SK-N-DZ (cell line): ENCODE measurements around the gene GON7. TPM values are rescaled to one million over a fixed set of nuclear protein-coding genes. Genes with fewer than 3 reads are reported as not detected.
"Not testable (repeated sequence)": the region's sequence is repeated elsewhere in the genome, so short reads cannot be mapped to it uniquely, and the experiment has no call there.

Experiments
- DNase-seq: peaks from one replicate; pipeline ENCODE4 v3.0.0-alpha.2; 2015; ENCODE audit warnings: low spot score
- polyA plus RNA-seq, 2 experiments: library from polyadenylated mRNA; depleted of rRNA; stranded (reverse); fragments of >200 nt; gene quantifications; 2 replicates each; pipeline ENCODE4 v1.2.3, GENCODE V29; 2014

Gene GON7, protein sequence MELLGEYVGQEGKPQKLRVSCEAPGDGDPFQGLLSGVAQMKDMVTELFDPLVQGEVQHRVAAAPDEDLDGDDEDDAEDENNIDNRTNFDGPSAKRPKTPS
- polyA plus RNA-seq (2014; cell fraction: cytosol; rRNA removed): 17.3 and 21.4 TPM in 2 replicates
- polyA plus RNA-seq (2014; cell fraction: nucleus; rRNA removed): 8.7 and 10.9 TPM in 2 replicates

DNA sequence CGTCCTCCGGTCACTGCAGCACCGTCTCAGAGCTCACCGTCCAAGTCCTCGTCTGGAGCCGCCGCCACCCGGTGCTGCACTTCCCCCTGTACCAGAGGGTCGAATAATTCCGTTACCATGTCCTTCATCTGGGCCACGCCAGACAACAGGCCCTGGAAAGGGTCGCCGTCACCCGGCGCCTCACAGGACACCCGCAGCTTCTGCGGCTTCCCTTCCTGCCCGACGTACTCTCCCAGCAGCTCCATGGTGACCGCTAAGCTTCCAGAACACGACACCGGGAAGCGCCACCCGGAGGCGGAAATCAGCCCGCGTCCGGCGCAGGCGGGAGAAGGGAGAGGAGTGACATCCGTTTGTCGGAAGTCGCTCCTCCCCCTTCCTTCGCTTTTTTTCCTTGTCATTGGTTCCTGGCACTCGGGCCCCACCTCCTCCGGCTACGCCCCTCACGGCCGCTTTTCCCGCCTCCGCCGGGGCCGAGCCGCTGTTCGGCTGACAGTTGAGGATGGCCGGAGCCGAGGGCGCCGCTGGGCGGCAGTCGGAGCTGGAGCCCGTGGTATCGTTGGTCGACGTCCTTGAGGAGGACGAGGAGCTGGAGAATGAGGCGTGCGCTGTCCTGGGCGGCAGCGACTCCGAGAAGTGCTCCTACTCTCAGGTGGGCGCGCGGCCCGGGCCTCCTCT lies at the start of gene GON7, which contains the start of gene UBR7:
Gene GON7, minus strand, starts transcription at position 273 of the 675 bp plus-strand sequence. Its CDS starts 28 bp downstream, at position 245.
Gene UBR7, plus strand, starts transcription at position 464 of the 675 bp plus-strand sequence. Its CDS starts 36 bp downstream, at position 500.
- peak; percentile 94 for DNase-seq

DNA sequence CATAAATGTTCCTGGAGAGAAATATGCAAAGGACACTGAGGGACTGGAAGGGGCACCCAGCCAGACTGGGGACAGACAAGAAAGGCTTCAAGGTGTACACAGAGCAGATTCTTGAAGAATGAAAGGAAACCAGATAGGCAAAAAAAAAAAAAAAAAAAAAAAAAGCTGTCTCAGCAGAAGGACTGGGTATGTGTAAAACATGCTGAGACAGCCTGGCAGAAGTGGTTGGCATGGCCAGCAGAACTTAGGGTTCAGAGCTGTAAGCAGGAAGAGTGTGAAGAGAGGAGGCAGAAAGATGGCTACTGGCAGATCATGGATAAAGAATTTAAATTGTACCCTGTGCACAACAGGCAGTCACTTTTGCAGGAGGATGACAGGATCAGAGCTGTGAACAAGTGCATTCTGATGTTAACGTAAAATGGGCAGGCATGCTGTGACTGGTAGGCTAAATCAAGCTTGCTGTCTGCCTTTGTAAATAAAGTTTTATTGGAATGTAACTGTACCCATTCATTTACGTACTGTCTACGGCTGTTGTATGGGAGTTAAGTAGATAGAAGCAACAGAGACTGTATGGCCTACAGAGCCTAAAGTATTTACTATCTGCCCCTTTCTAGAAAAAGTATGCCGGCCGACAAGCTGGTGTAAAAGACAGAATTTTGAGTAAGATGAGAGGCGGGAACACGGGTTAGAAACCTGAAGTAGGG lies 42.4 kb upstream of the GON7 start:
- DNase-seq: no peak

DNA sequence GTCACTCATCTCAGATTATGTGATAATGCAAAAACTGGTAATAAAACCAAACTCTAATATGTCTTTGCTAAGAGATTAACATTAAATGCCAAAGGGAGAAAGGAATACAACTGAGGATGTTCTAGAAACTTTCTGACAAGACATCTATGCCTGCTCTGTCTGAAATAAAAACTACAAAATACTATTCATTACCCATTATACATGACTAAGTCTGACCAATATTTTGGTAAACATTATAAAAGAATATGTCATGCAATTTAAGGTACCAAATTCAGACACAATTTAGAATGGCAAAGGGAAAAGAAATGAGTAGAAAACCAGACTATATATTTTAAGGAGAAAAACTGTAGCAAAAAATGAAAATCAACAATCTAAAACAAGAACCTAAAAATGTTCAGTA lies 39.7 kb upstream of the GON7 start:
- no peak for DNase-seq

DNA sequence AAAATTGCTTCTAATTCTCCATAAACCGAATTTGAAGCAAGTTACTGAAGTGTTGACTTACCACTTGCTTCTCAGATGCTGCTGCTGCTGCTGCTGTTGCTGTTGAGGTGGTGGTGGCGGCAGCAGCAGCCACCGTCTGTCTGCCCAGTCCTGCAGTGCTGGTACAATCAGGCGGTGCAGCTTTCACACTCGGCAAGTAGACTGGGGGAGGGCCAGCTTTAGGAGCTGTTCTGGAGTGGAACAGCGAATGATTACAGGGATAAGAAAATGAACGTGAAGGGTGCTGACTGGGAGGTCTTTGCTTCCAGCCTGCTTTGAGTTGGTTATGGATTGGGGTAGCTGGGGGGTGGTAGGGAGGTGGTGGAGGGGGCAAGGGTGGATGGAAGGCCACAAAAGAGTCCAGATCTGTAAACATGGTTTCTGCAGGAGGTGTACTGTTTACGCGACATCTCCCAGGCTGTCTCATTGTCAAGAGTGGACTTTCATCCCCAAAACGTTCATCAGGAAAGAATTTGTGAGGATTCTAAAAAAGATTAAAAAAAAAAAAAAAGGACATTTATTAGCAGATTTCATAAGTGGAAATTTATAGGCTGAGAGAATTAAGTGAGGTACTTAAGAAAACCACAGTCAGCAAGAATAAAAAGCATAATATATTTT lies 39.0 kb upstream of the GON7 start:
- no peak for DNase-seq

DNA sequence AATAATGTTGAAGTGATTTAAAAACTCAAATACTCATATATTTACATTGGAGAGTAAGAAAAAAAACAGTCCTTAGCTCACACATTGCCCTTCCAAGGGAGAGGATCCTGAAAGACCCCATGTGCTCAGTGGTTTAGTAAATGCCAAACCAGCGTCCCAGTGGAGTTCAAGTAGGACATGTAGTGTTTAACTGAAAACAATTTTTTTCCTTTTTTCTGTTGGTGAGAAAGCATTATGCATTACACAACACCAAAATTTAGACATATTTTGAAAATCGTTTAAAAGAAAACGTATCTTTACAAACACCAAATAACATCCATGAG lies 33.8 kb upstream of the GON7 start:
- no peak for DNase-seq

DNA sequence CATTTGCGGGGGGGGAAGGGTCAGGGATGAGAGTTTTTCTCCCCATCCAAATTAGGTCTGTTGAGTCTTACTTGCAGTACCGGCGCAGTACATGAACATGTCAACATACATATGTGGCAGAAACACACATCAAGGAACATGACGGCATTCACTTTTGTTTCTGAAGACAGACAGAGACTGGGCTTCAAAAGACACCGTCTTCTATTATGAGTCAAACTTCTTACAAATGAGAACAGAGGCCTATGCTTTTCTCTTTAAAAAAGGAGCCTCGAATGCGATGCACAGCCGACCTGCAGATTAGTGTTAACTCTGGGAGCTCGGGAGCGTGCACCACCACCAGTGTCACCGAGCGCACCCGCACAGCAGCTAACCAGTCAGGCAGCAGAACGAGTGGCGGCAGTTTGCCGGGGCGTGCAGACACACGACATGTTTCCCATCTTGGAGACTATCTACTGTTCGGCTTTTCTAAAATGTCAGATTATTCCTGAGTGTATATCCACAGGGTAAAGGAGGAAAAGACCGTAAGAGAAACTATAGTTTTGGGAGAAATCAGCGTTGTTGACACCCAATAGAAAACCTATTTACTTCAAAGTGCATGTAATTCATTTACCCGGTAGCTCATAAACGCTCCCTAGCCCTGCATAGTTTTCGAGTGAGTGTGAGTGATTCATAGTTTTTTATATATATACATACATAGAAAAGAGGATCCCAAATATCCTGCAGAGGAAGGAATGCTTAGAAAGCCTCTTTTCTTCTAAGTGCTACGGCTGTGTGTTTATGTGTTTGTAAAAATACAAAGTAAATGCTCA lies 33.2 kb upstream of the GON7 start:
- DNase-seq: no peak

DNA sequence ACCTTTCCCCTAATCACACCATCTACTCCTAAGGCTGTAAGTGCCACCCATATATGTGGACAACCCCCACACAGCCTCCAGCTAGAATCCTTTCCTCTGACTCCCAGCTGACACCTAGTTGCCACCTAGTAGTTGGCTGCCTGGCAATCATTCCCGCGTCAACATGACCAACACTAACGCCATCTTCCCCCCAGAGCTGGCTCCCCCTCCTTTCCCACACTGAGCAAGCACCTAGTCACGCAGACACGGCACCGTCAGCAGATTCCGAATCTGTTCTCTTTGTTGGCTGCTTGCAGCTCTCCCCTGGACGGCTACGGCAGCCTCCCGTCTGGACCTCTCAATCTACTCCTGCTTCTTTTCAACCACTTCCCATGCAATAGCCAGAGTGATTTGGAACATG lies 27.9 kb upstream of the GON7 start:
- DNase-seq: no peak

DNA sequence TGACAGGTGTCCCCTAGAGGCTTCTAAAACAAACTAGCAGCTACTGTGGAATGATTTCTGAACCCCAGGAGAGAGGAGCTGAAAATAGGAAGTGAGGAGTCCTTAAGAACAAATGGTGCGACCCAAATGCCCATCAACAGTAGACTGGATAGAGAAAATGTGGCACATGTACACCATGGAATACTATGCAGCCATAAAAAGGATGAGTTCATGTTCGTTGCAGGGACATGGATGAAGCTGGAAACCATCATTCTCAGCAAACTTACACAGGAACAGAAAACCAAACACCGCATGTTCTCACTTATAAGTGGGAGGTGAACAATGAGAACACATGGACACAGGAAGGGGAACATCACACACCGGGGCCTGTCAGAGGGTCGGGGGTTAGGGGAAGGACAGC lies 26.2 kb upstream of the GON7 start:
- not testable (repeated sequence) for DNase-seq

DNA sequence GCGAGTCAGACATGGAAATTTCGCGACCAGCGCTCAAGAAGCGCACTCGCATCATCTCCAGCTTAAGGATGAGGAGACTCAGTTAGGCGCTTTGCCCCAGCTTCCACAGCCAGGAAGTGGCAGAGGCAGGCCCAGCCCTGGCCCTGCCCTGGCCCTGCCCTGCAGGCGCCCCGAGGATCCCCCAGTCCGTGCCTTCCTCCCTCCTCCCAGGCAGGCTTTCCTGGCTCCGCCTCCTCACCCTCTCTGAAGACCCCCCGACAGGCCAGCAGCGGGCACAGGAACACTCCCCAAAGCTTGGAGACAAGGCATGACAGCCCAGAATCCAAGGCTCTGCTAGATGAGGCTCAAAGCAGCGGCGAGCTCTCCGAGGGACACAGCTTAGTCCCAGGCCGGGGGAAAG lies 25.3 kb upstream of the GON7 start:
- no peak for DNase-seq

DNA sequence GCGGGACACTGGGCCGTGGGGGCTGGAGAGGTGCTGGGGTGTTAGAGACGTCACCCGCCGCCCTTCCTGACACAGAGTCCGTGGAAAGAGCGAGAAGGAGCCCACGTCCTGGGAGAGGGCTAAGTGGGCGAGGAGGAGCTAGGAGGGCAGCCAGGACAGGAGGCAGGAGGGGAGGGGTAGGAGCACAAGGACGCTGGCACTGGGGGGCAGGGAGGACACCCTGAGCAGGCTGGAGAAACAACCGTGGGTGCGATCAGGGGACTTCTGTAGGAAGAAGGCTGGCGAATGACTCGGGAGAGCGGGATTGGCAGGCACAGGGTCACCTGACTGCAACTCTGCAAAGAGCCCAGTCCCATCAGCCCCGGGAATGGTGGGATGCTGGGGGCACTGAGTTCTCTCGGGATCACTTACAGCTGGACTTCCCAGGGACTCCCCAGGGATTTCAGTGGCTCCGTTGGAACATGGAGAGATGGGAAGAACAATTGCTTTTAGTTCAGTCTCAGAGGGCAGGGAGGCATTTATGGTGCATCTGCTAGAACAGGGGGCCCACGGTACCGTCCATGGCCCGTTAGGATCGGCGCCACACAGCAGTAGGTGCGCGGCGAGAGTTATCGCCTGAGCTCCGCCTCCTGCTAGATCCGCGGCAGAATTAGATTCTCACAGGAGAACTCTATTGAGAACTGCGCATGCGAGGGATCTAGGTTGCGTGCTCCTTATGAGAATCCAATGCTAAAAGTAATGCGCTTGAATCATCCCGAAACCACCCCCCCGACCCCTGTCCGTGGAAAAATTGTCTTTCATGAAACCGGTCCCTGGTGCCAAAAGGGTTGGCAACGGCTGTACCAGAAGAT lies 24.5 kb upstream of the GON7 start:
- peak; percentile 65 for DNase-seq

DNA sequence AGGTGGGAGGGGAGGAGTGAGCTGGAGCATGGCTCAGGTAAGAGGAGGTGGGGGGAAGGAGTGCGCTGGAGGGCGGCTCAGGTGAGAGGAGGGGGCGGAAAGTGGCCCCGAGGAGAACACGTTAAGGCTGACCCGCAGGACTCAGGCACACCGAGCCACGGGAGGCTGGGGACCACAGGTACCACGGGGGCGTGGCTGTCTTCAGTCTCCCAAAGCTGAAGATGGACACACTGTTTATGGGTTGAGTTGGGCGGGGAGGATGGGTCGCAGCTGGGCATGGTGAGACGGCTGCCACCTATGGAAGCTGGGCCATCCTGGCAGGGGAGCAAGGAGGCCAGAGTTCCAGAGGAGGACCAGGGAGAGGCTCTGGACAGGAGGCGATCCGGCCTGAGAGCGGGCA lies 23.7 kb upstream of the GON7 start:
- DNase-seq: no peak

DNA sequence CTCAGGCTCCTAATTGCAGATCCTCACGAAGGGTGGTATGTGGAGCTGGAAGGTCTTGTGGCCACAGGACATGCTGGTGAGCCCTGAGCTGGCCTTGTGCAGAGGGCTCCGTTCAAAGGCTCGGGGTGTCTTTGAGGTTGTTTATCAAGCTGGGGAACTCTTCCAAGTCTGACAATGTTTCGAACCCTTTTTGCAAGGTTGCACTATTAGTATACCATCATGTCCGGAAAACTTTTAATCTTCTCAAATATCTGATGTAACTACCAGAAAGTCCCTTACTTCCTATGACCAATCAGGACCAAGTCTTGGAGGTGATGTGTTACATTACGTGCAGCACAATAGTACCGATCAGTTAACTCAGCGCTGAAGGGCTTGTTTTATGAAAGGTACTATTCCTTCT lies 21.7 kb upstream of the GON7 start:
- DNase-seq: no peak

DNA sequence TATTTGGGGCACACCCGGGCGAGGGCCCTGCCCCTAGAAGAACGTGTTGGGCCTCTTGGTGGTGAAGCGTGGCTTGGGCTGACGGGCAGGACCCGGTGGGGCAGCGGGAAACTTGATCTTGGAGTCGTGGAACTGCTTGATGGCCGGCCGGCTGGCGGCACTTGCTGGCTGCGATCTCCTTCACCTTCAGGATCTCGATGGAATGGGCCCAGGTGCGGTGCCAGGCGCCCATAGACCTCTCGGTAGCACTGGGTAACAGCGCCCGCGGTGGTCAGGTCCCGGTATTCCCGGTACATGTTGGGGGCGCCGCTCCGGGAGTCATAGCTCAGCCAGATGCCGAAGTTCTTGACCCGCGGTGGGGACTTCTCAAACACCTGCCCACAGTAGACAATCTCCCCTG lies 16.7 kb upstream of the GON7 start:
- no peak for DNase-seq

DNA sequence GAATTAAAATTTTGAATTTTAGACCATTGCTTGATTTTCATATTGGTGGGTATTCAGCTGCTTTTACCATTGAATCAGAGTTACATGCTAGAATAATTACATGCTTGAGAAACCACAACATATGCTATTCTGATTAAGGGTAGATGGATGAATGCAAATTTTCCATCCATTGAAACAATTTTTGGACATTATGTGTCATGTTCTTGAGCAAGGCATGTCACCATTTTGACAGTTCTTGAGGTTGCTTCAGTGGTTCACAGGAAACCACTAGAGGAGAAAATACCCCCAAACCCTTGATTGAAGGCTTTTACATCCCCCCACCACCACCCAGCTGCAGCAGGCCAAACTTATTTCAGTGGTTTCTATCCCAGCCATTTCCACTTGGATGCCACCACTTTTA lies 13.6 kb upstream of the GON7 start:
- no peak for DNase-seq

DNA sequence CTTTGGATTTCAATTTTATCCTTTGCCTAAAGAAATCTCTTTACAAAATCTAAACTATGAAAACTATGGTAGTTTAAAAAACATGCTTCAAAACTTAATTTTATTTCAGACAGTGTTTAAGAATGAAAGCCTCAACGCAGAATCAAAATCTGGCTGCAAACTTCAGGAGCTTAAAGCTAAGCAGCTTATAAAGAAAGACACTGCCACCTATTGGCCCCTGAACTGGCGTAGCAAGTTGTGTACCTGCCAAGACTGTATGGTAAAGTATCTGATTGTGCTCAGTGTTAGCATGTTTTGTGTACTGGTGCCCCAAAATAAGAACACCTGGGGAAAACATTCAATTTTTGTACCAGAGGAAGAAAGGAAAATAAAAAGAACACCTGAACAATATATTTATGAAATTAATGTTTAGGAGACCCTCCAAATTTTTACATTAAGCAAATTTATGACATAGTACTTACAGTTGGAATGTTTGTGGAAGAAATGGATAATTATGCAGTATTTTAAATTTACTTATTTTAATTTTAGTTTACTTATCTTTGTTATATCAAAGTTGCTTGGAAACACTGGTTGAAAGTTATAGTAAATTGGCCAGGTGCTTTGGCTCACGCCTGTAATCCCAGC lies 12.3 kb upstream of the GON7 start:
- DNase-seq: peak; percentile 34

DNA sequence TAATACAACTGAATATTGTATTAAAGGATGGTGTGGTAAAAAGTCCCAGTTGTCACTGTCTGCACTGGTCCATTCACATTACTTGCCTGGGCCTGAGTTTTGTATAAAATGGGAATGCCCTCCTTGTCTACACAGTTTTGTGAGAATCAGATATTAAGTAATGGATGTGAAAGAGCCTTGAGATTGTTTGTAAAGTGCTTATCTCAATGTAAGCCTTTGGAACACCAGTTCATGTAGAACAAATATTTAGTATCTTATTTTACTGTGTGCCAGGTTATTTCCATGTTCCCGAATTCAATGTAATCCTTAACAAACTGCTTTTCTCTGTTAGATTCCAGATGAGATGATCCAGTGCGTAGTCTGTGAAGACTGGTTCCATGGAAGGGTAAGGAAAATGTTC lies 7.7 kb upstream of the GON7 start:
- DNase-seq: no peak

DNA sequence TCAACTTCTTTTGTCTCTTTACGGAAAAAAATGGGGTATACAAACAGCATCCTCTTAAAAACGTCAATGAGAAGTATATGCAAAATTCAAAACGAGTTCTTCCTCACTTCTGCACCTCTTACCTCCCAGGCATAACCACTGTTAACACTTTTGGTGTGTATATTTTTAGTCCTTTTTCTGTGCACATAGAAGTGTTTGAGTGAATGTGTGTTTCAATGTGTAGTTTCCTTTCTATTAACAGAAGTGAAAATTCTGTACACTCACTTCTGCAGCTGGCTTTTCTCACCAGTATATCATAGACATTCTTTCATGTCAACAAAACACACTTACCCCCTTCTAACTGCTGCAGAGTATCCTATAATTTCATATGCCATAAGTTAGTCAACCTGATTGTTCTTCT lies 5.6 kb upstream of the GON7 start:
- DNase-seq: no peak

DNA sequence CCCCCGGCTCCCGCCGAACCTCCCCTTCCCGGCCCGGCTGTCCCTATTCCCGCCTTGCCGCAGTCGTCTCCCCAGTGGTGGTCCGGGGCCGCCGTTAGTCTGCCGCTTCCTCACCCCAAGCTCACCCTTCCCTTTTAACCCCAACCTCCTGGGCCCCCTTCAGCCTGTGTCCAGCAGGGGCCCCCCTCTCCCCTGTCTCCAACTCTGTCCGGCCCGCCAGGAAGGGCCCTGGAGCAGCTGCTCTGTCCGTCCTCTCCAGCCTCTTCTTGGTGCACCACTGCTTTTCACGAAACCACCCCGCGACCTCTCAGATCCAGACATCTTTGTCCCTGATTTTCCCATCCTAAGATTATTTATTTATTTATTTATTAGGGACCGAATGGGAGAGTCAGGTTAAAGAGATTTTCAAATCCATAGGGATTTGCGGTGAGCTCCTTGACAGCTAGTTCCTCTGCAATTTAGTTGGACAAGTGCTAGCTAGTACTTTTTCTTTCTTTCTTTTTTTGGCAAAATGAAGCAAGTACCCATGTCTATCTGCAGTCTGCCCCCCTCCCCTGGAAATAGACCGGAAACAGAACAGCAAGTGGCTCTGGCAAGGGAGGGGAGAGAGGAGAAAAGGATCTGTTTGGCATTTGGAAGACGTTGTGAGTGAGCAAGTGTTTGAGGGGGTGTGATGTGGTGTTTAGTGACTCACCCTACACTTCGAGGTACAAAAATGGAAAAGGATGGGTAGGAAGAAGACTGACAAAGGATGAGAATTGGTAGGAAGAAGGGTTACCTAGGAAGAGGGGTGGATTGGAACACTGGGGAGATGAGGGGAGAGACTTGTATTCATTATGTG lies 823 bp upstream of the GON7 start:
- peak; percentile 47 for DNase-seq

DNA sequence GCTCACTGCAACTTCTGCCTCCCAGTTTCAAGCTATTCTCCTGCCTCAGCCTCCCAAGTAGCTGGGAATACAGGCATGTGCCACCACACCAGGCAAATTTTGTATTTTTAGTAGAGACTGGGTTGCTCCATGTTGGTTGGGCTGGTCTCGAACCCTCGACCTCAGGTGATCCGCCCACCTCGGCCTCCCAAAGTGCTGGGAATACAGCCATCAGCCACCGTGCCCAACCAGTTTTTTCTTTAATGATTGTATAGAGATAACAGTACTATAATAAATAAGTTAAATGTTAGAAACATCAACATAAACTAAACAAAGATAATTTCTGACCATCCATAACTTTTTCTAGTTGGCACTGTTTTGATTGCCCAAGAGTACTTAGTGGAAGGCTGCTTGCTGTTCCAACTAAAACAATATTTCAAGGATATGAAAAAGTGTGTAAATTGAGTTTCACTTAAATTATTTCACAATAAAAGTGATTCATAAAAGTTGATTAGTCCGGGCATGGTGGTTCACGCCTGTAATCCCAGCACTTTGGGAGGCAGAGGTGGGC lies 5.6 kb downstream of the GON7 start:
- DNase-seq: no peak
